Activated gamma-delta T cell treated with Interleukin-2 at 50 U/mL for 16 hours (primary cell): ENCODE measurements around the gene NR1I3.

Experiments
- DNase-seq: peaks from one replicate; pipeline ENCODE4 v3.0.0-alpha.2; 2020

Gene NR1I3

GRCh38 chr1:161216945-161217712, 20.9 kb downstream of the NR1I3 start:
- DNase-seq = no peak

GRCh38 chr1:161215076-161215475, 22.9 kb downstream of the NR1I3 start, which contains the start of gene FCER1G:
TSS of gene FCER1G (plus strand) at chr1:161215295. CDS start at chr1:161215322, 27 bp downstream.
- no peak for DNase-seq

- DNase-seq = no peak
Measured at GRCh38 chr1:161214369-161214768, 23.6 kb downstream of the NR1I3 start.

- peak; percentile 70 for DNase-seq
Measured at GRCh38 chr1:161209790-161210409, 28.1 kb downstream of the NR1I3 start.

GRCh38 chr1:161207173-161207572, 30.8 kb downstream of the NR1I3 start:
- no peak for DNase-seq

- no peak for DNase-seq
Measured at GRCh38 chr1:161206411-161207140, 31.4 kb downstream of the NR1I3 start.

- peak; percentile 95 for DNase-seq
Measured at GRCh38 chr1:161201836-161202712, 35.9 kb downstream of the NR1I3 start, which contains the start of gene NDUFS2. TSS of gene NDUFS2 (plus strand) at chr1:161202367. CDS start at chr1:161202386, 19 bp downstream.

GRCh38 chr1:161200992-161201835, 36.8 kb downstream of the NR1I3 start:
- DNase-seq = no peak

- no peak for DNase-seq
Measured at GRCh38 chr1:161200421-161200991, 37.5 kb downstream of the NR1I3 start.

DNA sequence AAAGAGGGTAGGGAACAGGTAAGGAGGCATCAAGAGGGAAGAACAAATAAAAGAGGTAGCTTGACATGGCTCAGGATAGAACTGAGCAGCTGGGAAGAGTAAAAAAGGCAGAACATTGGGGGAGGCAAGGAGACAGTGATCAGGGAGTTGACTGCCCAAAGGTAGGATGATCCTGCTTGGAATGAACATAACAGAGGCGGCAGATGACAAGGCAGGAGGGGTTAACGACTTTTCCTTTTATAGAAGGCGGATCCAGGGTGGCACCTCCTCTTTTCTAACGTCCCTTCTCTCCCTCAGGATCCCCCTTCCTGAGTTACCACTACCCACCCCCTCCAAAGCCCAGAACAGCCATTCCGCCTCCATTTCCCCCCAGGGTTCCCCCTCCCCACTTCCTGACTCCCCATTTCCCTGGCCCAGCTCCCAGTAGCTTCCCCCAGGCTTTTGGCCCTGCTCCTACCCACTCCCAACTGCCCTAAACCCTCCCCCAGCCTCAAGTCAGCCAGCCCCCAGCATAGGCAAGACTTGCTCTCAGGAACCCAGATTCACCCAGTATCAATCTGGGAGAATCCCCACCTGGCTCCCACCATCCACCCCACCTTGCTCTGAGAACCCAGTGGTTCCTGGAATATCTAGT, 38.4 kb downstream of the NR1I3 start:
- no peak for DNase-seq

DNA sequence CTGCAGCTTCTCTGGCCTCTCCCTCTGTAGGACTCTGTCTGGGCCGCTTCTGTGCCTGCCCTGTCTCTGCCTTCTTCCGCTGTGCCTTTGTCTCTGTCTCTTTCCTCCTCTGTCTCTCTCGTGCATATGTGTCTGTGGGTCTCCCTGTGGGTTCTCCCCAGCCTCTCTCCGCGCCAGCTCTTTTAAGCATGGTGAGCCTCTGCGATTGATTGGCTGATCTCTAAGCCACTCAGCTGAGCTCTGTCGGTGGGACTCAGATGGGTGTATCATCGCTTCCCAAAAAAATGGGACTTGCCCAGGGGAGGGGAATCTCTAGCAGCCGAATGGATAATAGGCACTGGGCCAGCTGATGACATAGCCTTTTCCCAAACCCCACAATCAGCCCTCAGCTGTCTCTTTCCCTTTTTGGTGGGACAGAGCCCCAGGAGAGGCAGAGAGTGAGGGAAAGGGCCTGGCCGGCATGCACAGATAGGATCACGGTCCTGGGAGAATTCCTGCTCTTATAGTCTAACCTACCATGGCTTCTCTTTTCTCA, 39.0 kb downstream of the NR1I3 start, which contains the start of gene ADAMTS4:
ADAMTS4 (minus strand) TSS at position 158 of the 535 bp plus-strand sequence. CDS start 427 bp downstream, outside the sequence.
- no peak for DNase-seq

DNA sequence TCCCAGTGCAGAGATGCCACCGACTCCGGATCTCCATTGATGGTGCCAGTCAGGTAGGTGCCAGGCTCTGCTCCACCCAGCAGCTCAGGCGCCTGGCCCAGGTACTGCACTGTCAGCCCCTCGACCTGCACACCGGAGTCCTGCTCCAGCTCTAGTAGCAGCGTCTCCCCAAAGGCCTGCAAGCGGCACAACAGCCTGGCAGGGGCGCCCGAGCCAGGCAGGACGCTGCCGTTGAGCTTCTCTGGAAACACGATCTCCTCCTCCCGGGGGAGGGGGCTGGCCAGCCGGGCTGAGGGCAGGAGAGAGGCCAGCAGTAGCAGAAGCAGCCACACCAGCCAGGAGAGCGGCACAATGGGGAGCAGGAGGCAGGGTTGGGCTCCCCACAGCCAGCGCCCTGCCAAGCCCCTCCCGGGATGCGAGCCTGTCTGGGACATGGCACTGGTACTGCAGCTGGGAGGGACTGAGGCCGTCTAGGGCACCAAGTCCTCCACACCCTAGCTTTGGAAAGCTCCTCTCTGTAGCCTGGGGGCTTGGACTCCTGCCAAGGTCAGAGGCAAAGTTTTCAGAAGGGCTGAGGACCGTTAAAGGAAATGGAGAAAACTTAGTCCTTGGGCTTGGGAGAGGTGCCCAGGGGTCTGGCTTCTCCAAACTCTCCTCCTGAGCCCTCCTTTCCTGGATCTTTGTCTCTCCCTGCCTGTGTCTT, 39.7 kb downstream of the NR1I3 start:
- DNase-seq = no peak

GRCh38 chr1:161197560-161198193, 40.3 kb downstream of the NR1I3 start:
- no peak for DNase-seq

DNA sequence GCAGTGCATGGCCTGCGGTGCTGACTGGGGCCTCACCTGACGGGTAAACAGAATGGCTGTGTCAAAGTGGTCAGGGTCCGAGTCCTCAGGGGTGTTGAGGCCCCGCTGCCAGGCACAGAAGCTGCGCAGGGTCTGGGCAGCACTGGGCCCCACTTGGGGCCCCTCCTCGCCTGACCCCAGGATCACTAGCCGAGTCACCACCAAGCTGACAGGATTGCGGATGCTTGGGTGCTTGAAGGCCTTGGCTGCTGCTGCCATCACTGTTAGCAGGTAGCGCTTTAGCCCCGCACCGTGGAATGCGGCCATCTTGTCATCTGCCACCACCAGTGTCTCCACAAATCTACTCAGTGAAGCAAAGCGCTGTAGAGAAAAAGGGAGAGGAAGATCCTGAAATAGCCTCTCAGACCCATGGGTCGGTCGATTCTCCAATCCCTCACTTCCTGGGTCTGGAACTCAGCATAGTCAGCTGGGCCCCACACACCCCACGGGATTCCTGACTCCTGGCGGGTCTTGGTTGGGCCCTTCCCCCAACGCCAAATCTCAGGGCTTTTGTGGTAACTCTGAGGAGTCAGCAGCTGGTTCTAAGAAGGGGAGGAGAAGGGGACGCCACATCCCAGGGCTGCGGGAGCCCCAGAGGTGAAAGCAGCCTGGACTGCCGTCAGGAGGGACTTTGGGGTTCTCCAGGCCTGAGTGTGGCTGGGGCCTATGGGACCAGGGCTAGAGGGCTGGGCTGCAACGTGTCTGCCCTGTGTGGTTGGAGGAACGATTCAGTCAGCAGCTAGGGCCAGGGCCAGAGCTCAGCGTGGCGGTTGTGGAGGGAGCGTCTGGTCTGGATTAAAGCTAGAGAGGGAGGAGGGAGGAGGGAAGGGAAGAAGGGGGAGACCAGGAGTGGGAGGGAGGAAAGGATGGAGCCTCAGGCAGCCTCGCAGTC, 41.2 kb downstream of the NR1I3 start:
- no peak for DNase-seq

DNA sequence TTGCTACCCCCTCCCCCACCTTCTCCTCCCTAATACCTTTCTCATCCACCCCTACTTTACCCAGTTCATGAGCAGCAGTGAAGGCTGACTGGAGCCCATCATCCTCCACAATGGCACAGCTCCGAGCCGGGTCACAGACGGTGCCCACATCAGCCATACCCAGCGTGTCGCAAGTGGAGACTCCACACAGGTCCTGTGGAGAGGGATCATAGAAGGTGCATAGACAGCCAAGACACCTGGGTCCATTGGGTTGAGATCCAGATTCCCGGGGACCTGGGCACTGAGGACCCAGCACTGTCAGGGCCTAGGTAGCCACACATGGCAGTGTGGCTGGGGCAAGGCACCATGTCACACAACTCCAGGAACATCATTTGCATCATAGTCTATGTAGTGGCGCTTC, 41.9 kb downstream of the NR1I3 start:
- no peak for DNase-seq

DNA sequence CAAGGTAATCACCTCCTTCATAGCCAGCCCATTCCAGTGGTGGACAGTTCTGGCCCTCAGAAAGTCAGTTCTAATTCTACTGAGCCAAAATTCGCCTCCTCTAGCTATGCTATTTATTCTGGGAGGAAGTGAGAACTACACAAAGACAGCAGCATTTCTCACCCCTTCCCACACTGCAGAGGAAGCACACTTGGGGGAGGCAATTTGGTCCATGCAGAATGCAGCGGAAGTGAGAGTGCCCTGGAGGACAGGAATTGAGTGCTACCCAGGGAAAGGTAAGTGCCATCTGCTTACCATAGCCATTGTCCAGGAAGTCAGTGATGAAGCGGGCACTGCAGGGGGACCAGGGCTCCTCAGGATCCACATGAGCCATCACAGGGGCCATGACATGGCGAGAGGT, 42.8 kb downstream of the NR1I3 start:
- no peak for DNase-seq

DNA sequence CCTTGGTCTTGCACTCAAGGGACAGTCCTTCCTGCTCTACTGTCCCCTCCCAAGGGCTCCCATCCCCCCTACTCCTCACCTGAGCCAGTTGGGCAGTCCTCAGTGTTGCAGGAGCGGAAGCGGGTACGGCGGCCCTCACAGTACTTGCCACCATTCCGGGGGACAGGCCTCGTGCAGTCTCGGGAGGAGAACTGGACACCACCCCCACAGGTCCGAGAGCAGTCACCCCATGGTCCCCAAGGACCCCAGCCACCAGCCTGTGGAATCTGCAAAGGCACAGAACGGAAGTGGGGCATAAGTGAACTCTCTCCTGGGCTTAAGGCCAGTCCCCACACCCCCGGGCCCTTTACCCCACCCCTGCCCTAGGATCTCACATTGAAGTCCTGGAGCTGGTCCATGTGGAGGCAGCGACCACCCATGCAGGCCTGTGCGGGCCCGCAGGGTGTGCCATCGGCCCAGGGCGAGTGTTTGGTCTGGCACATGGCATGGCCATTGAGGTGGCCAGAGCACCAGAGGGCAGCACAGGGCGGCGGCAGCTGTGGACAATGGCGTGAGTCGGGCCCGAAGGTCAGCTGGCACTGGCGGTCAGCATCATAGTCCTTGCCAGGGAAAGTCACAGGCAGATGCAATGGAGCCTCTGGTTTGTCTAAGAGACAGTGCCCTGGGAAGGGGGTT, 44.3 kb downstream of the NR1I3 start:
- DNase-seq = no peak
